K562 (cell line): ENCODE data around the gene EFHC1. TPM values are rescaled to one million over a fixed set of nuclear protein-coding genes. Genes with fewer than 3 reads are reported as not detected.

Experiments used
- ATAC-seq: fragments of 200-7000 bp; cut with Tn5 transposase; 3 replicates; pipeline ENCODE4 v1.9.1; 2020; ENCODE audit warnings: moderate library complexity
- BruUV-seq: library from RNA; stranded (reverse); fragments of 400-500 nt; replicated peaks from 2 replicates; lab custom pipeline; 2021; lab: Mats Ljungman, UMichigan
- CTCF ChIA-PET: fragments of 300-600 bp; formaldehyde crosslinking; extraction: SDS; loops from one replicate; lab custom pipeline; 2021; ENCODE audit warnings: low intra/inter-chr PET ratio; lab: Yijun Ruan, JAX
- POLR2A ChIA-PET: fragments of 300-600, 350-650 bp; sonication (Branson Sonifier 250); formaldehyde crosslinking; extraction: SDS; loops from one replicate; lab custom pipeline; 2021; ENCODE audit warnings: antibody characterized with exemption, inconsistent platforms; lab: Yijun Ruan, JAX
- DNase-seq, 4 experiments: peaks; one replicate each; pipeline versions ENCODE4 v3.0.0 to v3.0.0-alpha.2; 2011 to 2018; ENCODE audit warnings: low spot score in 3 of 4, mixed read lengths in 3 of 4; ENCODE audit errors: extremely low read depth in 1 of 4
- FAIRE-seq: peaks from 2 replicates; lab custom pipeline; 2011; peaks lifted over from hg19 to GRCh38; lab: Jason Lieb, UNC
- H2AFZ ChIP-seq: 2 replicates; pipeline ENCODE4 v1.6.0; 2011; ENCODE audit warnings: low read depth, low read length, control low read depth, inconsistent platforms
- H3K27ac ChIP-seq: fragments of 200-600 bp; 3 replicates; pipeline ENCODE4 v1.8.0; 2011; ENCODE audit warnings: low read depth, mild to moderate bottlenecking, control low read depth, inconsistent platforms, low read length, moderate library complexity, mixed read lengths; ENCODE audit errors: extremely low read depth
- H3K27me3 ChIP-seq, 2 experiments: fragments of 300-600 bp in 1 of 2; 2 replicates in 1 of 2; 3 replicates in 1 of 2; pipeline versions ENCODE4 v1.6.0 to v1.8.0; 2011; ENCODE audit warnings: inconsistent platforms in 2 of 2, low read length in 2 of 2, mild to moderate bottlenecking in 1 of 2, mixed read lengths in 1 of 2, moderate library complexity in 1 of 2; ENCODE audit not compliant: control insufficient read depth in 2 of 2, insufficient read depth in 2 of 2
- H3K36me3 ChIP-seq: fragments of 300-600 bp; 3 replicates; pipeline ENCODE4 v1.8.0; 2011; ENCODE audit warnings: mild to moderate bottlenecking, low read length, inconsistent platforms; ENCODE audit not compliant: control insufficient read depth, insufficient read depth
- H3K4me1 ChIP-seq, 2 experiments: fragments of 200-600 bp in 1 of 2; replicated peaks in 1 of 2; 2 replicates in 1 of 2; 3 replicates in 1 of 2; pipeline versions ENCODE4 v1.5.1 to v1.8.0; 2011; ENCODE audit warnings: inconsistent platforms in 2 of 2, low read length in 2 of 2, mild to moderate bottlenecking in 1 of 2, mixed read lengths in 1 of 2, moderate library complexity in 1 of 2; ENCODE audit not compliant: control insufficient read depth in 2 of 2, insufficient read depth in 2 of 2
- H3K4me2 ChIP-seq: 2 replicates; pipeline ENCODE4 v1.6.1; 2011; ENCODE audit warnings: low read length, control low read depth, inconsistent platforms, mixed read lengths; ENCODE audit not compliant: insufficient read depth
- H3K4me3 ChIP-seq: fragments of 200-600 bp; sonication (generic), shearing (Covaris generic); 2 replicates; pipeline ENCODE4 v1.5.1; 2016; ENCODE audit warnings: control low read depth, inconsistent platforms
- H3K79me2 ChIP-seq: fragments of 200-600 bp; 3 replicates; pipeline ENCODE4 v1.8.0; 2011; ENCODE audit warnings: low read length, inconsistent platforms; ENCODE audit not compliant: control insufficient read depth, insufficient read depth
- H3K9ac ChIP-seq, 2 experiments: 2 replicates each; pipeline versions ENCODE4 v1.6.0 to v1.6.1; 2011; ENCODE audit warnings: low read depth in 2 of 2, low read length in 2 of 2, control low read depth in 1 of 2, inconsistent platforms in 1 of 2, mild to moderate bottlenecking in 1 of 2, mixed read lengths in 1 of 2; ENCODE audit not compliant: insufficient read depth in 1 of 2
- H3K9me1 ChIP-seq: one replicate; pipeline ENCODE4 v1.6.0; 2011; ENCODE audit warnings: inconsistent platforms, mild to moderate bottlenecking, low read length, moderate library complexity; ENCODE audit not compliant: control insufficient read depth, insufficient read depth
- H3K9me3 ChIP-seq: replicated peaks from 2 replicates; pipeline ENCODE4 v1.5.1; 2011; ENCODE audit warnings: low read depth, low read length, inconsistent platforms; ENCODE audit not compliant: control insufficient read depth, insufficient read depth
- H4K20me1 ChIP-seq: replicated peaks from 2 replicates; pipeline ENCODE4 v1.6.1; 2011; ENCODE audit warnings: low read length, inconsistent platforms, mixed read lengths; ENCODE audit not compliant: control insufficient read depth, insufficient read depth
- ETV6 ChIP-seq, 3 experiments: fragments of 150-350 bp in 1 of 3; sonication (generic) in 1 of 3; formaldehyde crosslinking in 1 of 3; IDR thresholded peaks; 2 replicates each; pipeline versions ENCODE4 v1.6.1 to v1.8.0; 2014 to 2022; ENCODE audit warnings: borderline replicate concordance in 2 of 3, low read depth in 2 of 3, antibody characterized with exemption in 1 of 3, low read length in 1 of 3, mild to moderate bottlenecking in 1 of 3, missing genetic modification reagents in 1 of 3
- NCOA2 ChIP-seq, 2 experiments: fragments of 450-650 bp; IDR thresholded peaks; 2 replicates each; pipeline ENCODE4 v1.6.1; 2018; ENCODE audit warnings: mild to moderate bottlenecking in 2 of 2, moderate library complexity in 1 of 2; ENCODE audit not compliant: partially characterized antibody in 2 of 2
- NR2C2 ChIP-seq, 2 experiments: fragments of 200-800 bp in 1 of 2; sonication (Bioruptor generic) in 1 of 2; sonication (generic) in 1 of 2; formaldehyde crosslinking in 1 of 2; IDR thresholded peaks; 2 replicates each; pipeline versions ENCODE4 v1.6.1 to v1.8.0; 2016 to 2022; ENCODE audit warnings: mild to moderate bottlenecking in 1 of 2, missing compliant biosample characterization in 1 of 2, missing genetic modification characterization in 1 of 2, missing genetic modification reagents in 1 of 2
- NRF1 ChIP-seq, 2 experiments: fragments of 450-650 bp; IDR thresholded peaks in 1 of 2; conservative IDR thresholded peaks in 1 of 2; 2 replicates each; pipeline ENCODE4 v1.6.1; 2014; ENCODE audit warnings: mild to moderate bottlenecking in 2 of 2
- RFX1 ChIP-seq: fragments of 450-650 bp; IDR thresholded peaks from 2 replicates; pipeline ENCODE4 v1.6.1; 2016; ENCODE audit warnings: mild to moderate bottlenecking, moderate library complexity
- ZC3H11A ChIP-seq: IDR thresholded peaks from 2 replicates; pipeline ENCODE4 v1.6.1; 2012; ENCODE audit warnings: low read depth, low read length, improper control_type of control experiment
- whole genome bisulfite sequencing: fragments of 100-300 bp; shearing (Covaris generic); methylation state at CpG from one replicate; pipeline ENCODE4 v1.1.6; 2016; ENCODE audit warnings: low coverage, mixed read lengths; ENCODE audit not compliant: insufficient coverage; ENCODE audit errors: missing lambda C conversion rate; 5-methylcytosine and 5-hydroxymethylcytosine counted together
- in situ Hi-C: fragments of 300-500 bp; cut with MboI; formaldehyde crosslinking; loops from 4 replicates; pipeline ENCODE4 v1.15.0; 2018; ENCODE audit warnings: inconsistent platforms, mixed read lengths
- intact Hi-C: fragments of 100-400 bp; cut with micrococcal nuclease; formaldehyde crosslinking; loops from 2 replicates; pipeline ENCODE4 v1.14.2; 2022
- polyA plus RNA-seq, 8 experiments: library from polyadenylated mRNA; depleted of rRNA in 4 of 8; stranded (reverse) in 5 of 8; unstranded in 3 of 8; fragments of >200 nt; fragmentation: Nextera tagmentation in 2 of 8; fragmentation: Illumina TruSeq in 1 of 8; extraction: Ambion mirVana in 2 of 8; extraction: Trizol in 1 of 8; gene quantifications; 2 replicates each; pipeline versions ENCODE4 v1.2.1 to v1.2.3, GENCODE V29; 2011 to 2014; ENCODE audit warnings: inconsistent platforms in 1 of 8, missing spikeins in 1 of 8
- total RNA-seq, 7 experiments: library from RNA; depleted of rRNA in 6 of 7; stranded (reverse); fragments of >200 nt in 6 of 7; fragmentation: Illumina TruSeq in 2 of 7; extraction: Trizol in 2 of 7; gene quantifications; 2 replicates each; pipeline versions ENCODE4 v1.2.1 to v1.2.3, GENCODE V29; 2011 to 2021; ENCODE audit warnings: low replicate concordance in 1 of 7
- TF ChIP-seq, protein P1 (sequence below): IDR thresholded peaks from 3 replicates; pipeline ENCODE4 v1.6.1; 2011; ENCODE audit warnings: borderline replicate concordance, mild to moderate bottlenecking, moderate library complexity; ENCODE audit not compliant: insufficient read length; ENCODE audit errors: extremely low read depth

Gene EFHC1
- total and polyA plus RNA-seq, 9 of the 15 experiments (the other 6 are each of a cell fraction or from before 2014, with no cell fraction given): 9.5 to 31.0 (median 14.9) TPM

- no peaks in the 10 kb centered on the region for H3K9me3 ChIP-seq
- no peak overlapping the region for H3K4me2 ChIP-seq
- no peak overlapping the region for H2AFZ ChIP-seq
- DNase-seq (no peak), FAIRE-seq (no peak), ATAC-seq (no peak)
- 88% methylated on average over 6 of the region's 6 CpGs for WGBS
- intact Hi-C loops (no loop called here), in situ Hi-C loops (no loop called here)
- H3K27ac ChIP-seq: no peak overlapping the region
- no TSS peak for BruUV-seq
- no peaks in the 10 kb centered on the region for H3K27me3 ChIP-seq
- peaks cover 24% of the 10 kb centered on the region; the same call in 2 of the 3 replicates for H3K79me2 ChIP-seq
- H3K4me1 ChIP-seq: peaks cover 7 to 31% of the 10 kb centered on the region in 2 experiments; a peak in 4 of 5 replicates
- TF ChIP-seq ZC3H11A (no peak), NR2C2 (CRISPR knock-in tag; IDR thresholded peaks at IDR 0.05) (no peak), NR2C2 (tag; IDR thresholded peaks at IDR 0.05) (no peak), ETV6 (IDR thresholded peaks at IDR 0.05; ENCODE audit: borderline replicate concordance in 1 of 2, low read depth in 2 of 2, low read length in 1 of 2) (no peak), ETV6 (CRISPR knock-in tag; IDR thresholded peaks at IDR 0.05; ENCODE audit: borderline replicate concordance) (no peak), NCOA2 (IDR thresholded peaks at IDR 0.05; ENCODE audit: partially characterized antibody in 2 of 2) (no peak), NRF1 (conservative IDR thresholded peaks at IDR 0.05 in 1 of 2, IDR thresholded peaks at IDR 0.05 in 1 of 2) (no peak), RFX1 (no peak)
- TF ChIP-seq, protein P1, sequence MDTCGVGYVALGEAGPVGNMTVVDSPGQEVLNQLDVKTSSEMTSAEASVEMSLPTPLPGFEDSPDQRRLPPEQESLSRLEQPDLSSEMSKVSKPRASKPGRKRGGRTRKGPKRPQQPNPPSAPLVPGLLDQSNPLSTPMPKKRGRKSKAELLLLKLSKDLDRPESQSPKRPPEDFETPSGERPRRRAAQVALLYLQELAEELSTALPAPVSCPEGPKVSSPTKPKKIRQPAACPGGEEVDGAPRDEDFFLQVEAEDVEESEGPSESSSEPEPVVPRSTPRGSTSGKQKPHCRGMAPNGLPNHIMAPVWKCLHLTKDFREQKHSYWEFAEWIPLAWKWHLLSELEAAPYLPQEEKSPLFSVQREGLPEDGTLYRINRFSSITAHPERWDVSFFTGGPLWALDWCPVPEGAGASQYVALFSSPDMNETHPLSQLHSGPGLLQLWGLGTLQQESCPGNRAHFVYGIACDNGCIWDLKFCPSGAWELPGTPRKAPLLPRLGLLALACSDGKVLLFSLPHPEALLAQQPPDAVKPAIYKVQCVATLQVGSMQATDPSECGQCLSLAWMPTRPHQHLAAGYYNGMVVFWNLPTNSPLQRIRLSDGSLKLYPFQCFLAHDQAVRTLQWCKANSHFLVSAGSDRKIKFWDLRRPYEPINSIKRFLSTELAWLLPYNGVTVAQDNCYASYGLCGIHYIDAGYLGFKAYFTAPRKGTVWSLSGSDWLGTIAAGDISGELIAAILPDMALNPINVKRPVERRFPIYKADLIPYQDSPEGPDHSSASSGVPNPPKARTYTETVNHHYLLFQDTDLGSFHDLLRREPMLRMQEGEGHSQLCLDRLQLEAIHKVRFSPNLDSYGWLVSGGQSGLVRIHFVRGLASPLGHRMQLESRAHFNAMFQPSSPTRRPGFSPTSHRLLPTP: no peak
- H3K36me3 ChIP-seq: peaks cover 9% of the 10 kb centered on the region; the same call in 1 of the 3 replicates
- no peak overlapping the region for H3K4me3 ChIP-seq
- H3K9me1 ChIP-seq: no peaks in the 10 kb centered on the region
- ChIA-PET POLR2A (interaction anchor here (0.7 to 1.6 kb wide), 4 partner anchors 9 to 69 kb away, joined by 3 read pairs; no protein-coding TSS in a partner anchor), CTCF (no interaction called here)
- H3K9ac ChIP-seq: 0 out of 4 replicates have a peak overlapping the region, but pooled peaks of 1 of the 2 experiments have one; percentile 24
- H4K20me1 ChIP-seq: no peaks in the 10 kb centered on the region
Measured at GRCh38 chr6:52536424-52536916, 116.3 kb downstream of the EFHC1 start.
